K562 (cell line): Measurements from ENCODE around the gene TIAM1.

Experiments
- ARID4B ChIP-seq: sonication (generic); formaldehyde crosslinking; IDR thresholded peaks from 2 replicates; pipeline ENCODE4 v1.8.0; 2022; ENCODE audit warnings: mild to moderate bottlenecking, missing genetic modification reagents
- EZH2 ChIP-seq: IDR thresholded peaks from 2 replicates; pipeline ENCODE4 v1.6.1; 2012; ENCODE audit warnings: low read depth, mild to moderate bottlenecking, inconsistent platforms, low read length, borderline replicate concordance
- KDM1A ChIP-seq, 2 experiments: fragments of 450-650 bp; IDR thresholded peaks; 2 replicates each; pipeline ENCODE4 v1.6.1; 2016; ENCODE audit warnings: mild to moderate bottlenecking in 2 of 2
- NFIC ChIP-seq: fragments of 450-650 bp; IDR thresholded peaks from 2 replicates; pipeline ENCODE4 v1.6.1; 2017; ENCODE audit warnings: mild to moderate bottlenecking, inconsistent platforms
- SIRT6 ChIP-seq: IDR thresholded peaks from one replicate; pipeline ENCODE4 v1.6.1; 2012; ENCODE audit warnings: low read depth, mild to moderate bottlenecking, control low read depth, inconsistent platforms, low read length, moderate library complexity
- STAT5B ChIP-seq: fragments of 250-450 bp; sonication (Bioruptor Pico); IDR thresholded peaks from 2 replicates; pipeline ENCODE4 v1.8.0; 2021; ENCODE audit warnings: mild to moderate bottlenecking, inconsistent platforms
- ZNF586 ChIP-seq: fragments of 450-650 bp; formaldehyde crosslinking; conservative IDR thresholded peaks from 2 replicates; pipeline ENCODE4 v1.4.0; 2020; ENCODE audit warnings: mild to moderate bottlenecking, moderate library complexity

DNA sequence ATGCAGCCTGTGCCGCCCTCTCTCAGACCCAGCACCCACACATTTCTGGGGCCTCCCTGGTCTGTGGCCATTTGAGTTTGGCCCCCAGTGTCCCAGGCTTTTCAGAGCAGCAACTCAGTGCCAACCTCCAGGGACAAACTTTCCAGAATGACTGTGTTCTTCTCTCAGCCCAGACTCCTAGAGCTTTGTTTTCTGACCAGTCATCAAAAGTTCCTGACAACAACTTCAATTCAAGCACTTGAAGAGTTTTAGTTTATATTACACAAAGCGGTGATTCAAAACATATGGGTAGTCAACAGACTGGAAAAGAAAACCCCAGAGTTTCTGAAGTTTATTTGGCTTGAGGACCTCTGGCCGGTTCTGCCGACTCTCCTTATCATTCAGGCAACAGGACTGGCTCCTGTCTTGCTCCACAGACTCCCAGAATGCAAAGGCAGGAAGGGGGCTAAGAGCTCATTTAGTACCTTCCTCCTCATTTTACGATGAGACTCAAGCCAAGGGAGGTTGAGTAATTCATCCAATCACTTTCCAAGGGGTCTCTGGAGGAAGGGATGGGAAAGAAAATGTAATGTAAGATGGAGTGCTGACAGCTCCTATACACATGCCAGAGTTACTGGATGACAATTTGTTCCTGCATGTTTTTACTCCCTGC, 27.0 kb upstream of the TIAM1 start:
- TF ChIP-seq SIRT6 (no peak), ARID4B (no peak), STAT5B (CRISPR knock-in tag) (no peak), NFIC (no peak), EZH2 (no peak), ZNF586 (CRISPR knock-in tag) (no peak), KDM1A (IDR thresholded peaks at IDR 0.05) (no peak)
